ENCODE measurements around the gene KRT25. TPM values are rescaled to one million over a fixed set of nuclear protein-coding genes. Genes with fewer than 3 reads are reported as not detected.

KRT25 gene
- total RNA-seq, 1 experiment from 2014 or later = not detected

DNA sequence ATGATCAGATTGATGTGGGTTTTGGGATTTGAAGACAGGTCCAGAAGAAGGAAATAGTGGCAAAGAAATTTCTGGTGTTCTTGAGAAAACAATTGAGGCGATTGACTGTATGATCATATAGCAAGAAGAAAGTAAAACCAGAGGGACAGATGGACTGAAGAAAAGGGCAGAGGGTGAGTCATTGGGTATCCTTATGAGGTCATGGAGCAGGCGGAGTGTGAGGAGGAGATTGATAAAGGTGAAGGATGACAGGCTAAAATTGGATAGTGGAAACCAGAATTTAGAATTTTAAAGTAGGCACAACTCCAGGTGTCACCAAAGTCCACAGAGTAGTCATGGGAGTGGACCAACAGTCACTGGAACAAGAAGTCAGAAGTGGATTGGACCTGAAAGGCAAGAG lies 46.0 kb upstream of the KRT25 start:
- peaks cover 19% of the 10 kb centered on the region for H3K27me3 Mint-ChIP-seq (ENCODE audit: low read depth)
- POLR2A ChIA-PET = no interaction called here
- DNase-seq (ENCODE audit: low spot score) (no peak), ATAC-seq (no peak)
- TF ChIP-seq ZNF317 (CRISPR knock-in tag; IDR thresholded peaks at IDR 0.05; ENCODE audit: borderline replicate concordance, low read depth) = no peak
- TF ChIP-seq, protein P1, sequence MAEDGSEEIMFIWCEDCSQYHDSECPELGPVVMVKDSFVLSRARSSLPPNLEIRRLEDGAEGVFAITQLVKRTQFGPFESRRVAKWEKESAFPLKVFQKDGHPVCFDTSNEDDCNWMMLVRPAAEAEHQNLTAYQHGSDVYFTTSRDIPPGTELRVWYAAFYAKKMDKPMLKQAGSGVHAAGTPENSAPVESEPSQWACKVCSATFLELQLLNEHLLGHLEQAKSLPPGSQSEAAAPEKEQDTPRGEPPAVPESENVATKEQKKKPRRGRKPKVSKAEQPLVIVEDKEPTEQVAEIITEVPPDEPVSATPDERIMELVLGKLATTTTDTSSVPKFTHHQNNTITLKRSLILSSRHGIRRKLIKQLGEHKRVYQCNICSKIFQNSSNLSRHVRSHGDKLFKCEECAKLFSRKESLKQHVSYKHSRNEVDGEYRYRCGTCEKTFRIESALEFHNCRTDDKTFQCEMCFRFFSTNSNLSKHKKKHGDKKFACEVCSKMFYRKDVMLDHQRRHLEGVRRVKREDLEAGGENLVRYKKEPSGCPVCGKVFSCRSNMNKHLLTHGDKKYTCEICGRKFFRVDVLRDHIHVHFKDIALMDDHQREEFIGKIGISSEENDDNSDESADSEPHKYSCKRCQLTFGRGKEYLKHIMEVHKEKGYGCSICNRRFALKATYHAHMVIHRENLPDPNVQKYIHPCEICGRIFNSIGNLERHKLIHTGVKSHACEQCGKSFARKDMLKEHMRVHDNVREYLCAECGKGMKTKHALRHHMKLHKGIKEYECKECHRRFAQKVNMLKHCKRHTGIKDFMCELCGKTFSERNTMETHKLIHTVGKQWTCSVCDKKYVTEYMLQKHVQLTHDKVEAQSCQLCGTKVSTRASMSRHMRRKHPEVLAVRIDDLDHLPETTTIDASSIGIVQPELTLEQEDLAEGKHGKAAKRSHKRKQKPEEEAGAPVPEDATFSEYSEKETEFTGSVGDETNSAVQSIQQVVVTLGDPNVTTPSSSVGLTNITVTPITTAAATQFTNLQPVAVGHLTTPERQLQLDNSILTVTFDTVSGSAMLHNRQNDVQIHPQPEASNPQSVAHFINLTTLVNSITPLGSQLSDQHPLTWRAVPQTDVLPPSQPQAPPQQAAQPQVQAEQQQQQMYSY (CRISPR knock-in tag; IDR thresholded peaks at IDR 0.05) = no peak
- TF ChIP-seq PRRX2 (CRISPR knock-in tag; IDR thresholded peaks at IDR 0.05) = no peak
- no peak for TF ChIP-seq TEAD4 (CRISPR knock-in tag; IDR thresholded peaks at IDR 0.05)
- no peak for TF ChIP-seq NFATC4 (CRISPR knock-in tag; IDR thresholded peaks at IDR 0.05)
- TF ChIP-seq, protein P2, sequence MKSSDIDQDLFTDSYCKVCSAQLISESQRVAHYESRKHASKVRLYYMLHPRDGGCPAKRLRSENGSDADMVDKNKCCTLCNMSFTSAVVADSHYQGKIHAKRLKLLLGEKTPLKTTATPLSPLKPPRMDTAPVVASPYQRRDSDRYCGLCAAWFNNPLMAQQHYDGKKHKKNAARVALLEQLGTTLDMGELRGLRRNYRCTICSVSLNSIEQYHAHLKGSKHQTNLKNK (CRISPR knock-in tag; IDR thresholded peaks at IDR 0.05) = no peak
- no peak for TF ChIP-seq ZNF396 (CRISPR knock-in tag; IDR thresholded peaks at IDR 0.05; ENCODE audit: borderline replicate concordance)
- TF ChIP-seq NR2C2 (CRISPR knock-in tag; IDR thresholded peaks at IDR 0.05) = no peak
- no peak for TF ChIP-seq ZNF219 (CRISPR knock-in tag; IDR thresholded peaks at IDR 0.05; ENCODE audit: borderline replicate concordance)
- TF ChIP-seq JUN (CRISPR knock-in tag; IDR thresholded peaks at IDR 0.05) = no peak
- no peak for TF ChIP-seq CREM (CRISPR knock-in tag; IDR thresholded peaks at IDR 0.05)
- TF ChIP-seq, protein P3, sequence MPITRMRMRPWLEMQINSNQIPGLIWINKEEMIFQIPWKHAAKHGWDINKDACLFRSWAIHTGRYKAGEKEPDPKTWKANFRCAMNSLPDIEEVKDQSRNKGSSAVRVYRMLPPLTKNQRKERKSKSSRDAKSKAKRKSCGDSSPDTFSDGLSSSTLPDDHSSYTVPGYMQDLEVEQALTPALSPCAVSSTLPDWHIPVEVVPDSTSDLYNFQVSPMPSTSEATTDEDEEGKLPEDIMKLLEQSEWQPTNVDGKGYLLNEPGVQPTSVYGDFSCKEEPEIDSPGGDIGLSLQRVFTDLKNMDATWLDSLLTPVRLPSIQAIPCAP (CRISPR knock-in tag; IDR thresholded peaks at IDR 0.05) = no peak
- no peak for TF ChIP-seq EMX1 (CRISPR knock-in tag; IDR thresholded peaks at IDR 0.05)
- no peak for TF ChIP-seq MXD4 (CRISPR knock-in tag; IDR thresholded peaks at IDR 0.05; ENCODE audit: borderline replicate concordance)
- TF ChIP-seq TP53 (CRISPR knock-in tag; IDR thresholded peaks at IDR 0.05) = no peak
- H3K36me3 Mint-ChIP-seq = no peaks in the 10 kb centered on the region
- CTCF ChIA-PET = no interaction called here
- H3K27ac Mint-ChIP-seq = no peak overlapping the region
- no peak overlapping the region for H3K4me3 Mint-ChIP-seq
- H3K4me1 Mint-ChIP-seq = peaks cover 4% of the 10 kb centered on the region
- H3K9me3 Mint-ChIP-seq = no peaks in the 10 kb centered on the region

GRCh38 chr17:40800381-40800780 lies 45.2 kb upstream of the KRT25 start:
- Mint-ChIP-seq H3K36me3 (no peaks in the 10 kb centered on the region), H3K27ac (no peak overlapping the region), H3K4me3 (no peak overlapping the region), H3K27me3 (ENCODE audit: low read depth) (peaks cover 14% of the 10 kb centered on the region), H3K9me3 (no peaks in the 10 kb centered on the region), H3K4me1 (peaks cover 4% of the 10 kb centered on the region)
- ChIA-PET CTCF (no interaction called here), POLR2A (no interaction called here)
- ATAC-seq (no peak), DNase-seq (ENCODE audit: low spot score) (no peak)
- TF ChIP-seq TEAD1 (CRISPR knock-in tag; IDR thresholded peaks at IDR 0.05) (no peak), SMAD4 (CRISPR knock-in tag; IDR thresholded peaks at IDR 0.05) (no peak), NFYB (CRISPR knock-in tag; conservative IDR thresholded peaks at IDR 0.05; ENCODE audit: low read depth) (no peak), ZNF281 (CRISPR knock-in tag; IDR thresholded peaks at IDR 0.05) (no peak), JAZF1 (CRISPR knock-in tag; IDR thresholded peaks at IDR 0.05) (no peak)
- TF ChIP-seq, protein P4, sequence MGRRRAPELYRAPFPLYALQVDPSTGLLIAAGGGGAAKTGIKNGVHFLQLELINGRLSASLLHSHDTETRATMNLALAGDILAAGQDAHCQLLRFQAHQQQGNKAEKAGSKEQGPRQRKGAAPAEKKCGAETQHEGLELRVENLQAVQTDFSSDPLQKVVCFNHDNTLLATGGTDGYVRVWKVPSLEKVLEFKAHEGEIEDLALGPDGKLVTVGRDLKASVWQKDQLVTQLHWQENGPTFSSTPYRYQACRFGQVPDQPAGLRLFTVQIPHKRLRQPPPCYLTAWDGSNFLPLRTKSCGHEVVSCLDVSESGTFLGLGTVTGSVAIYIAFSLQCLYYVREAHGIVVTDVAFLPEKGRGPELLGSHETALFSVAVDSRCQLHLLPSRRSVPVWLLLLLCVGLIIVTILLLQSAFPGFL (CRISPR knock-in tag; IDR thresholded peaks at IDR 0.05; ENCODE audit: borderline replicate concordance) = no peak
- TF ChIP-seq, protein P5, sequence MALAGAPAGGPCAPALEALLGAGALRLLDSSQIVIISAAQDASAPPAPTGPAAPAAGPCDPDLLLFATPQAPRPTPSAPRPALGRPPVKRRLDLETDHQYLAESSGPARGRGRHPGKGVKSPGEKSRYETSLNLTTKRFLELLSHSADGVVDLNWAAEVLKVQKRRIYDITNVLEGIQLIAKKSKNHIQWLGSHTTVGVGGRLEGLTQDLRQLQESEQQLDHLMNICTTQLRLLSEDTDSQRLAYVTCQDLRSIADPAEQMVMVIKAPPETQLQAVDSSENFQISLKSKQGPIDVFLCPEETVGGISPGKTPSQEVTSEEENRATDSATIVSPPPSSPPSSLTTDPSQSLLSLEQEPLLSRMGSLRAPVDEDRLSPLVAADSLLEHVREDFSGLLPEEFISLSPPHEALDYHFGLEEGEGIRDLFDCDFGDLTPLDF (CRISPR knock-in tag; IDR thresholded peaks at IDR 0.05) = no peak
